22Rv1 (cell line): Measurements from ENCODE around the gene VPS13D.

ENCODE experiments used
- ZFX ChIP-seq: fragments of 450-650 bp; IDR thresholded peaks from 2 replicates; pipeline ENCODE4 v1.6.1; 2017; ENCODE audit warnings: antibody characterized with exemption, borderline replicate concordance
- TF ChIP-seq, protein P1 (sequence below): fragments of 450-650 bp; IDR thresholded peaks from 2 replicates; pipeline ENCODE4 v1.5.1; 2017; ENCODE audit warnings: mild to moderate bottlenecking

DNA sequence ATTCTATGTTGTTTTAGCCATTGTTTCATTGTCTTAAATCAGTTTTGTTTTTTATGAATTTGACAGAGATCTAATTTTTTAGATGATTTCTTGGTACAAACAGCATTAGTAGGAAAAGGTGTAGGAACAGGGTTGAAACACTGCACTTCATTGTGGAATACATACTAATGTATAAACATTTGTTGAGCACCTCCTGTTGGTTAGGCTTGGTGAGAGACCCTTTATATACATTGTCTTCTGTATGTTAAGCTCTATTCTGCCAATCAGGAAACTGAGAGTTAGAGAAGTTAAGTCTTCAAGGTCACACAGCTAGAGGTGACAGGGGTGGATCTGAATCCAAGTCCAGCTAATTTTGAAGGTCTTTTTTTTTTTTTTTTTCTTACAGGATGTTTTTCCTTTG is 192.7 kb downstream of the VPS13D start:
- TF ChIP-seq, protein P1, sequence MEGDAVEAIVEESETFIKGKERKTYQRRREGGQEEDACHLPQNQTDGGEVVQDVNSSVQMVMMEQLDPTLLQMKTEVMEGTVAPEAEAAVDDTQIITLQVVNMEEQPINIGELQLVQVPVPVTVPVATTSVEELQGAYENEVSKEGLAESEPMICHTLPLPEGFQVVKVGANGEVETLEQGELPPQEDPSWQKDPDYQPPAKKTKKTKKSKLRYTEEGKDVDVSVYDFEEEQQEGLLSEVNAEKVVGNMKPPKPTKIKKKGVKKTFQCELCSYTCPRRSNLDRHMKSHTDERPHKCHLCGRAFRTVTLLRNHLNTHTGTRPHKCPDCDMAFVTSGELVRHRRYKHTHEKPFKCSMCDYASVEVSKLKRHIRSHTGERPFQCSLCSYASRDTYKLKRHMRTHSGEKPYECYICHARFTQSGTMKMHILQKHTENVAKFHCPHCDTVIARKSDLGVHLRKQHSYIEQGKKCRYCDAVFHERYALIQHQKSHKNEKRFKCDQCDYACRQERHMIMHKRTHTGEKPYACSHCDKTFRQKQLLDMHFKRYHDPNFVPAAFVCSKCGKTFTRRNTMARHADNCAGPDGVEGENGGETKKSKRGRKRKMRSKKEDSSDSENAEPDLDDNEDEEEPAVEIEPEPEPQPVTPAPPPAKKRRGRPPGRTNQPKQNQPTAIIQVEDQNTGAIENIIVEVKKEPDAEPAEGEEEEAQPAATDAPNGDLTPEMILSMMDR = no peak
- TF ChIP-seq ZFX = no peak
